NCI-H2029 (cell line): ENCODE measurements around the gene UPK3A.
"Not testable (repeated sequence)": the region's sequence is repeated elsewhere in the genome, so short reads cannot be mapped to it uniquely, and the experiment has no call there.

Source experiments
- DNase-seq: peaks from one replicate; lab custom pipeline; 2025; lab: John Stamatoyannopoulos, UW

The UPK3A gene

DNA sequence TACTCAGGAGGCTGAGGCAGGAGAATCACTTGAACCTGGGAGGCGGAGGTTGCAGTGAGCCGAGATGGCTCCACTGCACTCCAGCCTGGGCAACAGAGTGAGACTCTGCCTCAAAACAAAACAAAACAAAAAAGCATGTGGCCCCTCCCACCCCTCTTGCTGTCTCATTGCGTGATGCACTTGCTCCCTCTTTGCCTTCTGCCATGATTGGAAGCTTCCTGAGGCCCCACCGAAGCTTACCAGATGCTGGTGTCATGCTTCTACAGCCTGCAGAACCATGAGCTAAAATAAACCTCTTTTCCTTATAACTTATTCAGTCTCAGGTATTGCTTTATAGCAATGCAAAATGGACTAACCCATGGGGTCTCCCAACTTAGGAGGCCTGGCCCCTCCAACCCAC lies 26.8 kb upstream of the UPK3A start:
- DNase-seq = not testable (repeated sequence)

DNA sequence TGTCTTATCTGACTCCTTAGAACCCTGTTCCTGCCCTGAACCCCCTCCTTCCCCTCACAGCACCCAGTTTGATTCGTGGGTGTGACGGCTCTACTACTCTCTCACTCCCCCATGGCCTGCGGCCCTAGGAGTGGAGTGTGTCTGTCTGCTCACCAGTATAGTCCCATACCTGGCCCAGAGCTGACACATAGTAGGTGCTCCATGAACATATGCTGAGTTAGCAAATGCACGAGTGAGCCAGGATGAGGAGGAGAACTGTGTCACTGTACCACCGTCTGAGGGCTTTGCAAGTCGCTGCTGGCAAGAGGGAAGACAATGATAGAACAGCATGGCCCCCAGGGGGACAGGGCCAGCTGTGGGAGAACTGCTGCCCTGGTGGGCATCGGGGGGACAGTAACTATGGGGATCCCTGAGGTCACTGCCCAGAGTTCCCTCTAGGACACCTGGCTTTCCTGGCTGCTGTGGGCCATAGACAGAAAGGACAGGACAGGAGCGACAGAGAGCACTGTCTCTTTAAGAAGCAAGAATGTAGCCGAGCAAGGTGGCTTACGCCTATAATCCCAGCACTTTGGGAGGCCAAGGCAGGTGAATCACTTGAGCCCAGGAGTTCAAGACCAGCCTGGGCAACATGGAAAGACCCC lies 24.9 kb upstream of the UPK3A start:
- no peak for DNase-seq

DNA sequence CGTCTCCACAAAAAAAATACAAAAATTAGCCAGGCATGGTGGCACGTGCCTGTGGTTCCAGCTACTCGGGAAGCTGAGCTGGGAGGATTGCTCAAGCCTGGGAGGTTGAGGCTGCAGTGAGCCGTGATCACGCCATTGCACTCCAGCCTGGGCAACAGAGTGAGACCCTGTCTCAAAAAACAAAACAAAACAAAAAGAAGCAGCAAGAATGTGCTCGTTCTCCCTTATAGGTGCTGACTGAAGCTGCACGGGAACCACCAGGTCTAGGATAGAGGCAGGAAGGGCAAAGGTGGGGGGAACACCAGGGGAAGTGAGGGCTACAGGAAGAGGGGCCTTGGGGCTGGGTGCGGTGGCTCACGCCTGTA lies 24.4 kb upstream of the UPK3A start:
- DNase-seq = not testable (repeated sequence)

DNA sequence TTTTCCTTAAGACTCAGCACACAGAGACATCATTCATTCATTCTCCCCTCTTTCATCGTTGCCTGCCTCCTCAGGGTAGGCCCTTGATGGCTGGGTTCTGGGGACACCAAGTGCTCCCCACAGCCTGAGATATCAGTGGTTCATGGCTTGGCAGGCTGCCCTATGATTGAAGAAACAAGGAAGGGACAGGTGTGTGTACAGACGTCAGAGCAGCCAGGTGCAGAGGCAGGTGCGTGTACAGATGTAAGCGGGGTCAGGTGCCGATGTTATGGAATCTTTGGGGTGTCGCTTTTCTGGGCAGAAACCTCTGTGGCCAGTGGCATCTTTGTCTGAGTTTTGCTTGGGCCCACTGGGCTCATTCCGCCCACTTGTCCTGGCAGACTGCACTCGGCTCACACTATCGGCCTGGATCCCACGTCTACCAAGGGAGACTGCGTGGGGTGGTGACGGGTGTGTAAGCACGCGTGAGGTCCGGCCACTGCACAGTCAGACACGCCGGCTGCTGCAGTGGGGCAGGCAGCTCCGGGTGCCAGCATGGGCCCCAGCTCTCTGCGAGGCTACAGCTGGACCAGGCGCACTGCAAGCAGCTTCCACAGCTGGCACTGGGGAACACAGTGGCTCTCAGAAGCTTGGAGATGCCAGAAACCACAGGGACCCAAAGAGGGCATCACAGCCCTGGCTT lies 23.2 kb upstream of the UPK3A start:
- no peak for DNase-seq

DNA sequence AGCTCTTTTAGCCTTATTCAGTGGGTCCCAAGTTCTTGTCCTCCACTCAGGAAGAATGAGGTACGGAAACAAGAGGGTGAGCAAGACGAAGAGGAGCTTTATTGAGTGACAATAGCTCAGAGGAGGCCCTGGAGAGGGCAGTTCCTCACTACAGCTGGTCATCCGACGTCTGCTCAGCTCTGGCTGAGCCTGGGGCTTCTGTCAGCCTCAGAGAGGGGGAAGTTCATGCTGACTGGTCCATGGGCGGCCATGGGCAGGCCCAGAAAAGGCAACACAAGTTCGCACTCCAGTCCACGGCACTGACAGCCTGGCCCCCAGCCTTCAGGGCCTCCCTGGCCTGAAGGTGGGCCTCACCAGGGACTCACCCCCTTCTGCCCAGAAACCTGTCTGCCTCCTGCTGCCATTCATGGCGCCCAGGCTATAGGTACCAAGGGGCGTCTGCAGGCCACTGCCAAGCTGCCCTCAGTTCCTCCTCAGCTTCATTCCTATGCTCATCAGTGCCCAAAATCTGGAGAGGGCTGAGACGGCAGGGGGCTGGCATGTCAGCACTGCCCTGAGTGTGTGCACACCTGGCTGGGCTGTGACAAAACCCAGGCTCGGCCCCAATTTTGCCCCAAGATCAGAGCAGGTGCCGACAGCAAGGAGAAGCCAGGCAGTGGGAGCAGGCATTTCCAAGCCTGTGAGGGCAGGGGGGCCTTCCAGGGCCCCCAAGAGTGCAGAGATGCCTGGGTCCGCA lies 22.4 kb upstream of the UPK3A start:
- no peak for DNase-seq

DNA sequence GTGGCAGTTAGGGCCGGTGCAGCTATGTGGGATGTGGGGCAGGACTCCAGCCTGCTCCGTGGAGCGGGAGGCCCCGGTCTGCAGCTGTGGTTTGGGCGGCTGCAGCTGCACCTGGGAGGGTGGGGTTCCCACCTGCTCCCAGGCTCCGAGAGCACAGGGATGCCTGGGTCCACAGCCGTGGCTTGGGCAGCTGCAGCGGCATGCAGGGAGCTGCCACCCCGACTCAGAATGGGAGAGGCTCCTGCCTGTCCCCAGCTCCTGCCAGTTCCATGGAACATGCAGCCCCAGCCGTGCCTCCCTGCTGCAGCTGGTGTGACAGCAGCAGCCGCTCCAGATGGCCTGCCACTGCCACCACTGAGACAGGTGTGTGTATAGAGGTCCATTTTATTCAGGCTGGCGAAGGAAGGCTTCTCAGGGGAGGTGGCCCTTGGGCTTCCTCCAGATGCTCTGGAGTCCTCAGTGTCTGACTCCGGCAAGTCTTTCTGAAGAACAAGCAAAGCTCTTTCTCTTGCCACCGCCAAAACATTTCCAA lies 21.8 kb upstream of the UPK3A start:
- no peak for DNase-seq

DNA sequence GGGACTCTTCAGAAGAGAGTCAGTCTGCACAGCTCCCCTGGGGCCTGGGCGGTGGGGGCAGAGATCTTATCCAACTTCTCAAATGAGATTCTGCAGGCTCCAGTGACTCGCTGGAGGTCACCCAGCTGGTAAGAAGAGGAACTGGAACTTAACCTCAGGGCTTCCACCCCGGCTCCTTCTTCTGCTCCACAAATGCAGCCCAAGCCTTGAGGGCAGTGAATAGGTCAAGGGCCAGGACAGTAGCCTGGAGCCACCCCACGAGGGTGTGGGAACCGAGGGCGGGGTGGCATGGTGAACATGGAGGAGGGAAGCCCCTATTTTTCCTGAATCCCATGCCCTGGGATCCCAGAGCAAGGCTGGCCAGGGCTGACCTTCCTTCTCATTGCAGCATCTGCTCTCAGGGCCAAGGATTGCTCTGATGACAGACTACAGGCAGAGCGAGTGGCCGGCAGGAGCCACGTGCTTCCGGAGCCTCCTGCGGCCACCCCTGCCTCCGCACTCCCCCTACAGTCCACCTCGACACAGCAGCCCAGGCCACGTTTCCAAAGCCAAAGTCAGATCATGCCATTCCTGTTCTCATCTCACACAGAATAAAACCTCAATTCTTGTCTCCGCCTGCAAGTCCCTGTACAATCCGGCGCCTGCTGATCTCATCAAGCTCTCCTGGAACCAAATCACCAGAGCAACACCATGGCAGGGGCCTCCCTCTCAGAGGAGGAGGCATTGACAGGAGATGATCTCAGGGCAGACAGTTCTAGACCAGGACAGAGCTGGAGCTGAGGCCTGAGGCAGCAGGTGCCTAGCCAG lies 21.1 kb upstream of the UPK3A start:
- DNase-seq = no peak

DNA sequence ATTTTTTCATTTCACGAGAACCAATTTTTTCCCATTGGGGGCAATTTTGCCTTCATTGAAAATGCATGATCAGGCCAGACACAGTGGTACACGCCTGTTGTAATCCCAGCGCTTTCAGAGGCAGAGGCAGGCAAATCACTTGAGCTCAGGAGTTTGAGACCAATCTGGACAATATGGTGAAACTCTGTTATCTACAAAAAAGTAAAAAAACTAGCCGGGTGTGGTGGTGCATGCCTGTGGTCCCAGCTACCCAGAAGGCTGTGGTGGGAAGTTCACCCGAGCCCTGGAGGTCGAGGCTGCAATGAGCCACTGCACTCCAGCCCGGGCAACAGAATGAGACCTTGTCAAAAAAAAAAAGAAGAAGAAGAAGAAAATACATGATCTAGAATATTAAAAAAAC lies 19.2 kb upstream of the UPK3A start:
- DNase-seq = no peak

DNA sequence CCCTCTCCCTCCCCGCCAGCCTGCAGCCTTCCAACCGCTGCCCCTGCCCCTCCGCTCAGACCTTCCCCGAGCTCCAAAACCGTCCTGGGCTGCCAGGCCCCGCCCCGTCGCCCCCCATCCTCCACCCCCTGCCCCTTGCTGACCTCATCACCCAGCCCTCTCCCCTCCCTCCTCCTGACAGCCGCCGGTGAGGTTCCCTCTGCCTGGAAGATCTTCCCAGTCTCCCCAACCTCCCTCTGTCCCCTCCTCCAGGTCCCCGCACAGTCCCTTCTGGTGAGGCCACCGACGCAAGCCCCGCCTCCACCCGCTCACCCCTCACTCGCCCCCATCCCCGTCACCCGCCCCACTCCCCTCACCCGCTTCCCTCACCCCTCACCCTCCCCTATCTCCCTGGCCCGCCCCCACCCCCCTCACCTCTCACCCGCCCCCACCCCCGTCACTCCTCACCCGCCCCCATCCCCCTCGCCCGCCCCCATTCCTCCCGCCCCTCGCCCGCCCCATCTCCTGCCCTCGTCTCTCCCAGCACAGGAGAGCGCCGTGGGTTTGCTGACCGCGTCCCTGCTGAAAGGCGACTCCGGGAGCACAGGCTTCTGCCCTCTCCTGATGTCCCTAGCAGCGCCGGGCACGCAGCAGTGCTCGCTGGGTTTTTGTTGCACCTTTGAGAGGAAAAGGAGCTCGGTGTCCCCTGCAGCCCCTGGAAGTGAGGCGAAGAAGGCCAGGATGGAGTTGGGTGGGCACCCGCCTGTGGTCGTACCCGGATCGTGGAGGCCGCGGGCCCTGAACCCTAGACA lies 16.4 kb upstream of the UPK3A start:
- peak; percentile 14 for DNase-seq

DNA sequence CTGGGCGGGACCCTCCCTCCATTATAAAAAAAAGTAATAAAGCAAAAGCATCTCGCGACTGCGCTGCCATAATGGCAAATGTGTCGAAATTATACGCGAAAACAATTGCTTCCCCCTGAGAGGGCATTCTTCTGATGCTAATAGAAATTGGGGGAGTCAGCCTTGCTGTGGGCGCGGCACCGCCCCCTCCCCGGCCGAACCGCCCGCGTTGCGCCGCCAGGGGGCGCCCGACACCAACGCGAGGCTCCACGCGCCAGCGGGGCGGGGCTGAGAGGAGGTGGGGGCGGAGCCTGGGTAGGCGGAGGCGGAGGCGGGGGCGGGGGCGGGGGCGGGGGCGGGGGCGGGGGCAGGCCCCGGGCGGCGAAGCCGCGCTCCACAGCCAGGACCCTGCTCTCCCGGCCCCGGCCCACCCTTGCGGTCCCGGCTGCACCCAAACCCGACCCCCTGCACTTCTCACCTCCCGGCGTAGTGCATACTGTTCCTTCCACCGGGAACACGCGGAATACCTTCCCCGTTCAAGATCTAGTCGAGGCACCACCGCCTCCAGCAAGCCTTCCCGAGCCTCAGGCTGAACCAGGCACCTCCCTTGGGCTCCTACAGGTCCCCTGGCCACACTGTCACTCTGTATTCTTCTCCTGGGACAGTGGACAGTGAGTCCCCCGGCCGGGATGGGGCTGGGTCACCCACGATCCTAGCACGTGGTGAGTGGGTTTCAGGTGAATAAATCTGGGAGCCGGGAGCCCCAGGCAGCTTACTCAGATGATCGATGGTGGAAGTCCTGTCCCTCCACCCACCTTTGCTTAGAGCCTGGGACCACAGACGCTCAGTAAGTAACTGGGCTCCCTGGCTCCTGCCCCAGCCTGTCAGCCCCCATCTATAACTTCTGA lies 15.5 kb upstream of the UPK3A start:
- DNase-seq = peak; percentile 38

DNA sequence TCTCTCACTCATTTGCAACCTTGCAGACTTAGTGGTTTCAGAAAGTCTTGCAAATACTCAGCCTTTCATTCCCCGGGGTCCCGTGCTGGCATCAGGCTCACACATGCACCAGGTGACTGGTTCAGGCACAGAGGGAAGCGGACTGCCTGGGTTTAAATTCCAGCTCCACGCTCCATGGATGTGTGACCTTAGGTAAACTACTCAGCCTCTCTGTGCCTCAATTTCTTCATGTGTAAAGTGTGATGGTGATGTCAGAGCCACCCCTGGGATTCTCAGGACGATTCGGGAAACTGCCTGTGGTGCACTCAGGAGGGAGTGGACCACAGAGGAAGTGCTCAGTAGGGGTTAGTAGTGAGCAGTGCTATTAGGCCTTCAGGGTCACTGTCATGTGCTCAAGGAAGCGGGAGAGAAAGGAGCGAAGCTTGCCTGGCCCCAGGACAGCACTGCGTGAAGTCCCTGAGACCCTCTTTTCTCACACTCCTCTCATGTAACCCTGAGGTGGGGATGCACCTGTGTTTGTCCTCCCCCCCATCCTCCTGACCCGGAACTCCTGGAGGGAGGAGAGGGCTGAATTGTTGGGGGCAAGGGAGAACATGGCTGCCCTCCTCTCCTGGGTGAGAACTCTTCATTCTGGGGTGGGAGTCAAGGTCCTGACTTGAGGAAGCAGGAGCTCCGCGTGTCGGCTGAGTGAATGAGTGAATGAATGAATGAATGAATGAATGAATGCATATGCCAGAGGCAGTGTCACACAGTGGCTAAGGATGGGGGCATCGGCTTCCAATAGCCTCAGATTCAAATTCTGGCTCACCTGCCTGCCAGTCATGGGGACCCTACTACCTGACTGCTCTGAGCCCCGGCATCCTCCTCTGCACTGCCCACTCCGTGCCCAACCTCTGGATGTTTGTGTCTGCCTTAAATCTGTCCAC lies 14.4 kb upstream of the UPK3A start:
- DNase-seq = no peak

DNA sequence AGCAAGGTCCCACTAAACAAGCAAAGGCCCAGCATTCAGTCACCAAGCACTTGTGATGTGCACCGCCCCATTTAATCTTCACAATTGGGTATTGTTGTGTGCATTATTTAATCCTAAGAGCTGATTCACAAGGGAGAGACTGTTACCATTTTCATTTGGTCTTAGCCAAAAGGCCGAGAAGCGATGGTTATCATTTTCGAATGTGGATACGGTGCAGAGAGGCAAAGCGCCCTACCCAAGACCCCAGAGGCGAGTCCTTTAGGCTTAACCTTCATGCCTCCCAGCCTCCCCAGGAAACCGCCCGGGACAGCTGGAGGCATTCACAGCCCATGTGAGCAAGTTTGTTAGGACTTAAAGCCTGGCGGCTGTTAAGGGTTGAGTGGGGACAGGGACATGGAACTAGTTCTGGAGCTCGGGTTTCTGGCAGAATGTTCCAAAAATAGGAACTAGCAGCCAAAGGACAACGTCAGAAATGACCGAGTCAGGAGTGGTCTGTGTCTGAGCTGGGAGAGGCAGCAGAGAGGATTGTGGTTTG lies 13.0 kb upstream of the UPK3A start:
- no peak for DNase-seq

DNA sequence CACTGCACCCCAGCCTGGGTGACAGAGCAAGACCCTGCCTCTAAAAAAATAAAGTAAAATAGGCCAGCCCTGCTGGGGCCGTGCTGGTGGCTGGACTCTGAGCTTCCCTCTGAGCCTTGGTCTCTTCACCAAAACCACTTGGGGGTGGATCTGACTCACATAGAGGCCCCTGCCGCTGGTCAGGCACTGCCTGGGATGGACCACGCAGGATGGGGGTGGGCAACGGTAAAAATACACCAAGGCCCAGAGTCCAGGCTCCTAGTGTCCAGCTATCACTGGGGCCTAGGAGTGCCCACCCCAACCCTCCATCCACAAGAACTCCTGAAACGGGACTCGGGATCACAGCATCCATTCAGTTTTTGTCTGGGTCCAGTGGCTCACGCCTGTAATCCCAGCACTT lies 12.3 kb upstream of the UPK3A start:
- DNase-seq = no peak

DNA sequence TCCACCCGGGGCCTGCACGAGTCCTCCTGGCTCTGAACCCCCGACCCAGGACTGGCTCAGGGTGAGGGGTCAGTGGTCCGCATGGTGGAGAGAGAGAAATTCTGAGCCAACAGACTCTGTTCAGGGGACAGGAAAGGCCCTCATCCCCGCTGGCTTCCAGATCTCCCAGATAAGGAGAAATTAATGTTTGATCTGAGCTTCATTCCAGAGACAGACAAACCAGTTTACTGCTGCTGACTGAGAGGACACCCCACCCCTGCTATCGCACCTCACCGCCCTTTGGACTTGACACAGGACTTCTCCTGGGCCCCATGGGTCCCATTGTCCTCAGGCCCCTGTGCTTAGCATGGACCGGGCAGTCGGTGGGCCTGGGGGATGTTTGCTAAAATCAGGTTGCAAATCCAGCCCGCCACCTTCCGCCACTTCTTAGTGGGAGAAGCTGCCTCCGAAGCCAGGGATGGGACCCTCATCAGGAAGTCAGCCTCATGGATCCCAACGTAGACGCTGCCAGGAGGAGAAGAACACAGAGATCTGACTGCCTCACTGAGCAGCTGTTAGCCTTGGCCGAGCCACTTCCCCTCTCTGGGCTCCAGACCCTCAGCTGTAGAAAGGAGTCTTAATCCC lies 11.2 kb upstream of the UPK3A start:
- no peak for DNase-seq

DNA sequence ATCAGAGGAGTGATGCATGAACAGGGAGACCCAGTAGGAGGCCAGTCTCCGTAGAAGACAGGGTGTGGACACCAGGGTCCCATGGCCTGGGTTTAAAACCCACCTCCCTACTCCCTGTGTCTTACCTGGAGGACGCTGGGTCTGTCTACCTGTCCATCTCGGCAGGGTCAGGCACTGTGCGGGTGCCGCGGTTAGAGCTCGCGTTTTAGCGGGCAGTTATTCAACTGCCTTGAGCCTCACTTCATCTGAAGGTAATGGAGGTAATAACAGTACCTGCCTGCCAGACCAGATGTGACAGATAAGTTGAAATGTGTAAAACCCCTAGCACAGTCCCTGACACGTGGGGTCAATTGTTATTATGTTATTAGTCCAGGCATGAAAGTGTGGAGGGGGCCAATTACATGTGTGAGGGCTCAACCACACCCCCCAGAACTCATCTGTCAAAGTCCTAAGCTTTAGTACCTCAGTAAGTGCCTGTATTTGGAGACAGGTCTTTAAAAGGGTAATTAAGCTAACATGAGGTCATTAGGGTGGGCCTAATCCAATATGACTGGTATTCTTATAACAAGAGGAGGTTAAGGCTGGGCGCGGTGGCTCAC lies 8.1 kb upstream of the UPK3A start:
- no peak for DNase-seq

DNA sequence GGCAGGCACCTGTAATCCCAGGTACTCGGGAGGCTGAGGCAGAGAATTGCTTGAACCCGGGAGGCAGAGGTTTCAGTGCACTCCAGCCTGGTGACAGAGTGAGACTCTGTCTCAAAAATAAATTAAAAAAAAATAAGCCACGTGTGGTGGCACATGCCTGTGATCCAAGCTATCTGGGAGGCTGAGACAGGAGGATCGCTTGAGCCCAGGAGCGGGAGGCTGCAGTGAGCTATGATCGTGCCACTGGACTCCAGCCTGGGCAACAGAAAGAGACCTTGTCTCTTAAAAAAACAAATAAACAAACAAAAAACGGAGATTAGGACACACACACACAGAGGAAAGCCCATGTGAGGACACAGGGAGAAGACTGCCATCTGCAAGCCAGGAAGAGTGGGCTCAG lies 7.0 kb upstream of the UPK3A start:
- not testable (repeated sequence) for DNase-seq

DNA sequence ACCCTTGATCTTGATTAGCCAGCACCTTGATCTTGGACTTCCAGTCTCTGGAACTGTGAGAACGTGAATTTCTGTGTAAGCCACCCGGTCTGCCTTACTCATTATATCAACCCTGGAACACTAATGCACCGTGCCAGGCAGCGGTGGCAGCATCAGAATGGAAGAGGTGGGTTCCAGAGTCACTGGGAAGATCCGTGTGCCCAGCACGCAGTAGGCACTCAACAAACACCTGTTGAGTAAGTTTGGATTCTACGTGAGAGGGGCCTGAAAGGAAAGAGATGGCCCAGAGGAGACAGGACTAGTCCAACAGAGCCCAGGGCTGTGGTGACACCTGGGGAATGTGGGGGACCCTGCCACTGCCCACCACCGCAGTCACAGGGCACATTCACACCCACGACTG lies 6.6 kb upstream of the UPK3A start:
- DNase-seq = no peak

DNA sequence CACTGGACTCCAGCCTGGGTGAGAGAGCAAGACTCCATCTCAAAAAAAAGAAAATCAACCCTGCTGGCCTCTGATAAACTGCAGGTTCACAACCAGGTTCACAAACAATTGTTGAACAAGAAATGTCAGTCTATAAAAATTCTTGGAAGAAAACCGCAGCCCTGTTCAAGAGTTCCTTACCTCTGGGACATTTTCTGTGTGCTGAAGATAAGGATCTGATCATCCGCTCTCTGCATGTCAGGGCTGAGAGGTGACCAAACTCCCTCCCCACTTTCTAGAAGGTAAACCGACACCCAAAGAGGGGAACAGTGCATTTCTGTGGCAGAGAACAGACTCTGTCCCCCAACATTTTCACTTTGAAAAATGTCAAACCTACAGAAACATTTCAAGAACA lies 4.2 kb upstream of the UPK3A start:
- no peak for DNase-seq
